NCI-H2107 (cell line): ENCODE results near the gene SPNS1.
"Not testable (repeated sequence)": the region's sequence is repeated elsewhere in the genome, so short reads cannot be mapped to it uniquely, and the experiment has no call there.

Source experiments
- DNase-seq: peaks from one replicate; lab custom pipeline; 2025; lab: John Stamatoyannopoulos, UW

The SPNS1 gene

GRCh38 chr16:28974437-28975157 is at the start of gene SPNS1:
SPNS1 (plus strand) TSS chr16:28974778; CDS start chr16:28975152, 374 bp downstream.
- DNase-seq: peak; percentile 77

- peak; percentile 43 for DNase-seq
Observed at GRCh38 chr16:28925386-28926228, 49.0 kb upstream of the SPNS1 start.

- not testable (repeated sequence) for DNase-seq
Observed at GRCh38 chr16:28926284-28926683, 48.3 kb upstream of the SPNS1 start.

- no peak for DNase-seq
Observed at GRCh38 chr16:28927815-28928214, 46.8 kb upstream of the SPNS1 start.

GRCh38 chr16:28930203-28930602 is 44.4 kb upstream of the SPNS1 start:
- DNase-seq: no peak

GRCh38 chr16:28930652-28931051 is 43.9 kb upstream of the SPNS1 start:
- no peak for DNase-seq

GRCh38 chr16:28931801-28932225 is 42.8 kb upstream of the SPNS1 start, which contains the start of gene CD19:
CD19 (plus strand) TSS chr16:28931971; CDS start chr16:28932001, 30 bp downstream.
- DNase-seq: no peak

GRCh38 chr16:28932339-28933141 is 42.0 kb upstream of the SPNS1 start:
- no peak for DNase-seq

- no peak for DNase-seq
Observed at GRCh38 chr16:28933171-28933570, 41.4 kb upstream of the SPNS1 start.

- no peak for DNase-seq
Observed at GRCh38 chr16:28935346-28935745, 39.2 kb upstream of the SPNS1 start.

GRCh38 chr16:28935924-28936783 is 38.4 kb upstream of the SPNS1 start:
- DNase-seq: no peak

GRCh38 chr16:28936784-28937155 is 37.8 kb upstream of the SPNS1 start:
- DNase-seq: no peak

GRCh38 chr16:28937222-28937876 is 37.2 kb upstream of the SPNS1 start:
- no peak for DNase-seq

GRCh38 chr16:28938721-28939120 is 35.9 kb upstream of the SPNS1 start:
- DNase-seq: no peak

GRCh38 chr16:28939825-28940224 is 34.8 kb upstream of the SPNS1 start:
- not testable (repeated sequence) for DNase-seq

GRCh38 chr16:28943281-28943680 is 31.3 kb upstream of the SPNS1 start:
- no peak for DNase-seq

- no peak for DNase-seq
Observed at GRCh38 chr16:28946681-28947080, 27.9 kb upstream of the SPNS1 start.

- peak; percentile 98 for DNase-seq
Observed at GRCh38 chr16:28950648-28951409, 23.7 kb upstream of the SPNS1 start, which contains the start of gene NFATC2IP. NFATC2IP (plus strand) TSS chr16:28950937; CDS start chr16:28951012, 75 bp downstream.

GRCh38 chr16:28951410-28951943 is 23.1 kb upstream of the SPNS1 start:
- no peak for DNase-seq

- no peak for DNase-seq
Observed at GRCh38 chr16:28958216-28958615, 16.4 kb upstream of the SPNS1 start.
